OCI-LY1 (cell line): ENCODE measurements around the gene FBXO7.
A peak's percentile ranks its signal among the peaks of the same experiment; 100 is the strongest.

Experiments
- H2AFZ ChIP-seq: fragments of 200-600 bp; sonication (generic), shearing (Covaris generic); 2 replicates; pipeline ENCODE4 v1.6.0; 2014; ENCODE audit warnings: antibody characterized with exemption, mild to moderate bottlenecking, low read length
- H3F3A ChIP-seq: fragments of 200-600 bp; sonication (generic), shearing (Covaris generic); 2 replicates; pipeline ENCODE4 v1.6.0; 2014; ENCODE audit warnings: mild to moderate bottlenecking, antibody characterized with exemption, low read length, moderate library complexity; ENCODE audit not compliant: insufficient read depth
- H3K27ac ChIP-seq: fragments of 200-600 bp; sonication (generic); 2 replicates; pipeline ENCODE4 v1.5.1; 2014; ENCODE audit warnings: low read length, mixed run types, mild to moderate bottlenecking, low read depth; ENCODE audit not compliant: poor library complexity, severe bottlenecking
- H3K27me3 ChIP-seq: fragments of 200-600 bp; sonication (generic); 2 replicates; pipeline ENCODE4 v1.6.0; 2014; ENCODE audit warnings: antibody characterized with exemption, mild to moderate bottlenecking, low read length, moderate library complexity; ENCODE audit not compliant: insufficient read depth
- H3K36me3 ChIP-seq: fragments of 200-600 bp; sonication (generic); 2 replicates; pipeline ENCODE4 v1.6.1; 2014; ENCODE audit warnings: mild to moderate bottlenecking, antibody characterized with exemption, low read length, moderate library complexity, mixed read lengths; ENCODE audit not compliant: insufficient read depth
- H3K4me1 ChIP-seq: fragments of 200-600 bp; sonication (generic); 2 replicates; pipeline ENCODE4 v1.5.1; 2014; ENCODE audit warnings: mild to moderate bottlenecking, low read length, moderate library complexity; ENCODE audit not compliant: insufficient read depth, severe bottlenecking
- H3K4me2 ChIP-seq: fragments of 200-600 bp; sonication (generic), shearing (Covaris generic); 2 replicates; pipeline ENCODE4 v1.6.1; 2014; ENCODE audit warnings: low read length
- H3K4me3 ChIP-seq: fragments of 200-600 bp; sonication (generic); 2 replicates; pipeline ENCODE4 v1.5.1; 2014; ENCODE audit warnings: low read length, low read depth, mild to moderate bottlenecking, mixed read lengths; ENCODE audit not compliant: poor library complexity, severe bottlenecking
- H3K79me2 ChIP-seq: fragments of 200-600 bp; shearing (Covaris generic); 2 replicates; pipeline ENCODE4 v1.6.1; 2016; ENCODE audit warnings: mixed run types, low read length, mixed read lengths; ENCODE audit not compliant: insufficient read depth
- H3K9ac ChIP-seq: fragments of 200-600 bp; sonication (generic), shearing (Covaris generic); 2 replicates; pipeline ENCODE4 v1.6.1; 2014; ENCODE audit warnings: mild to moderate bottlenecking, low read length, mixed read lengths
- H3K9me2 ChIP-seq: fragments of 200-600 bp; sonication (generic), shearing (Covaris generic); 2 replicates; pipeline ENCODE4 v1.6.1; 2014; ENCODE audit warnings: low read depth, mild to moderate bottlenecking, low read length, mixed read lengths
- H3K9me3 ChIP-seq: fragments of 200-600 bp; shearing (Covaris generic); 2 replicates; pipeline ENCODE4 v1.6.1; 2014; ENCODE audit warnings: low read length, mixed read lengths
- H4K20me1 ChIP-seq: fragments of 200-600 bp; sonication (generic), shearing (Covaris generic); 2 replicates; pipeline ENCODE4 v1.6.0; 2016; ENCODE audit warnings: mild to moderate bottlenecking, low read length; ENCODE audit not compliant: insufficient read depth
- CTCF ChIP-seq: fragments of 200-600 bp; sonication (generic), shearing (Covaris generic); IDR thresholded peaks from 2 replicates; pipeline ENCODE4 v1.5.1; 2017; ENCODE audit warnings: mild to moderate bottlenecking, antibody characterized with exemption, low read length, moderate library complexity, mixed read lengths
- EZH2 ChIP-seq: fragments of 200-600 bp; sonication (generic), shearing (Covaris generic); IDR thresholded peaks from 2 replicates; pipeline ENCODE4 v1.8.0; 2017; ENCODE audit warnings: borderline replicate concordance, mixed run types, mild to moderate bottlenecking, antibody characterized with exemption, low read length, moderate library complexity, mixed read lengths

FBXO7 gene

GRCh38 chr22:32528984-32529982, 54.7 kb downstream of the FBXO7 start:
- TF ChIP-seq EZH2 (no peak), CTCF (peak; percentile 59; the same call in 1 of the 2 replicates)
- Histone ChIP-seq H3K27ac (no peak overlapping the region), H3K79me2 (no peaks in the 10 kb centered on the region), H4K20me1 (no peaks in the 10 kb centered on the region), H3F3A (no peaks in the 10 kb centered on the region), H3K9me2 (no peaks in the 10 kb centered on the region), H3K4me1 (no peaks in the 10 kb centered on the region), H3K9me3 (no peaks in the 10 kb centered on the region), H3K27me3 (no peaks in the 10 kb centered on the region), H3K36me3 (no peaks in the 10 kb centered on the region), H3K4me3 (no peak overlapping the region), H3K4me2 (no peak overlapping the region), H2AFZ (no peak overlapping the region), H3K9ac (no peak overlapping the region)

- Histone ChIP-seq H3K4me2 (no peak overlapping the region), H3K9ac (no peak overlapping the region), H3K9me2 (no peaks in the 10 kb centered on the region), H3K9me3 (no peaks in the 10 kb centered on the region), H4K20me1 (no peaks in the 10 kb centered on the region), H3K27ac (no peak overlapping the region), H2AFZ (no peak overlapping the region), H3K4me1 (no peaks in the 10 kb centered on the region), H3K36me3 (no peaks in the 10 kb centered on the region), H3K27me3 (no peaks in the 10 kb centered on the region), H3K79me2 (no peaks in the 10 kb centered on the region), H3K4me3 (no peak overlapping the region), H3F3A (no peaks in the 10 kb centered on the region)
- TF ChIP-seq EZH2 (no peak), CTCF (no peak)
Observed at GRCh38 chr22:32531228-32531627, 56.6 kb downstream of the FBXO7 start.

- Histone ChIP-seq H4K20me1 (no peaks in the 10 kb centered on the region), H3K79me2 (no peaks in the 10 kb centered on the region), H3K9ac (no peak overlapping the region), H3K4me1 (no peaks in the 10 kb centered on the region), H3K9me2 (no peaks in the 10 kb centered on the region), H2AFZ (no peak overlapping the region), H3K4me3 (no peak overlapping the region), H3K27ac (no peak overlapping the region), H3K36me3 (no peaks in the 10 kb centered on the region), H3F3A (no peaks in the 10 kb centered on the region), H3K9me3 (no peaks in the 10 kb centered on the region), H3K27me3 (no peaks in the 10 kb centered on the region), H3K4me2 (no peak overlapping the region)
- TF ChIP-seq CTCF (no peak), EZH2 (no peak)
Observed at GRCh38 chr22:32531931-32532819, 57.6 kb downstream of the FBXO7 start.
